ENCODE measurements around the gene RDH14. TPM values are rescaled to one million over a fixed set of nuclear protein-coding genes. Genes with fewer than 3 reads are reported as not detected.

RDH14 gene
- total RNA-seq, 1 experiment from 2014 or later: 30.9 TPM

GRCh38 chr2:18527822-18528221 lies 32.6 kb downstream of the RDH14 start:
- DNase-seq (no peak), ATAC-seq (no peak)
- H3K27ac ChIP-seq (ENCODE audit: low read length): no peak overlapping the region
- no peak overlapping the region for H3K4me3 ChIP-seq (ENCODE audit: low read length)
- intact Hi-C loops (cut with micrococcal nuclease): no loop called here
- H3K9ac ChIP-seq (ENCODE audit: low read length): no peak overlapping the region
- ChIA-PET POLR2A (ENCODE audit: unreplicated experiment) (no interaction called here), CTCF (no interaction called here)
- no peak overlapping the region for H2AFZ ChIP-seq (ENCODE audit: low read length)
- no peaks in the 10 kb centered on the region for H4K20me1 ChIP-seq (ENCODE audit: low read length)
- no peaks in the 10 kb centered on the region for H3F3A ChIP-seq (ENCODE audit: low read length, unreplicated experiment)
- H3K9me3 ChIP-seq (ENCODE audit: low read length): no peaks in the 10 kb centered on the region
- H3K36me3 ChIP-seq (ENCODE audit: low read depth, low read length): no peaks in the 10 kb centered on the region
- no peaks in the 10 kb centered on the region for H3K9me2 ChIP-seq (replicated peaks; ENCODE audit: low read length)
- no peak overlapping the region for H3K4me2 ChIP-seq (ENCODE audit: low read length)
- peaks cover 3% of the 10 kb centered on the region; the same call in 1 of the 2 replicates for H3K4me1 ChIP-seq (ENCODE audit: insufficient read depth, low read length)
- H3K27me3 ChIP-seq (ENCODE audit: low read length): no peaks in the 10 kb centered on the region
- no peaks in the 10 kb centered on the region for H3K79me2 ChIP-seq (ENCODE audit: low read length)
- no TSS peak for BruUV-seq (replicated peaks)
- TF ChIP-seq CTCF (conservative IDR thresholded peaks at IDR 0.05; ENCODE audit: low read depth, low read length): no peak
- TF ChIP-seq EZH2 (IDR thresholded peaks at IDR 0.05; ENCODE audit: low read length, unreplicated experiment): no peak
- TF ChIP-seq EZH2phosphoT487 (IDR thresholded peaks at IDR 0.05; ENCODE audit: borderline replicate concordance, low read length): no peak

GRCh38 chr2:18527326-18527725 lies 33.1 kb downstream of the RDH14 start:
- Histone ChIP-seq H3K4me1 (ENCODE audit: insufficient read depth, low read length) (peaks cover 8% of the 10 kb centered on the region; the same call in 1 of the 2 replicates), H3K4me3 (ENCODE audit: low read length) (no peak overlapping the region), H3K79me2 (ENCODE audit: low read length) (no peaks in the 10 kb centered on the region), H3F3A (ENCODE audit: low read length, unreplicated experiment) (no peaks in the 10 kb centered on the region), H3K9me3 (ENCODE audit: low read length) (no peaks in the 10 kb centered on the region), H3K27me3 (ENCODE audit: low read length) (no peaks in the 10 kb centered on the region), H3K36me3 (ENCODE audit: low read depth, low read length) (no peaks in the 10 kb centered on the region), H2AFZ (ENCODE audit: low read length) (no peak overlapping the region), H3K9me2 (replicated peaks; ENCODE audit: low read length) (no peaks in the 10 kb centered on the region), H3K4me2 (ENCODE audit: low read length) (no peak overlapping the region), H3K27ac (ENCODE audit: low read length) (no peak overlapping the region), H3K9ac (ENCODE audit: low read length) (no peak overlapping the region), H4K20me1 (ENCODE audit: low read length) (no peaks in the 10 kb centered on the region)
- no peak for DNase-seq
- no peak for TF ChIP-seq EZH2 (IDR thresholded peaks at IDR 0.05; ENCODE audit: low read length, unreplicated experiment)
- CTCF ChIA-PET: no interaction called here
- POLR2A ChIA-PET (ENCODE audit: unreplicated experiment): no interaction called here
- intact Hi-C loops (cut with micrococcal nuclease): no loop called here
- BruUV-seq (replicated peaks): no TSS peak
- ATAC-seq: no peak

- no peaks in the 10 kb centered on the region for H3K79me2 ChIP-seq (ENCODE audit: low read length)
- no peak overlapping the region for H3K4me3 ChIP-seq (ENCODE audit: low read length)
- no peaks in the 10 kb centered on the region for H4K20me1 ChIP-seq (ENCODE audit: low read length)
- H3K9me3 ChIP-seq (ENCODE audit: low read length): no peaks in the 10 kb centered on the region
- ATAC-seq: no peak
- no peak overlapping the region for H3K27ac ChIP-seq (ENCODE audit: low read length)
- no peaks in the 10 kb centered on the region for H3K9me2 ChIP-seq (replicated peaks; ENCODE audit: low read length)
- no peaks in the 10 kb centered on the region for H3K36me3 ChIP-seq (ENCODE audit: low read depth, low read length)
- H3K4me2 ChIP-seq (ENCODE audit: low read length): no peak overlapping the region
- BruUV-seq (replicated peaks): no TSS peak
- ChIA-PET POLR2A (ENCODE audit: unreplicated experiment) (no interaction called here), CTCF (no interaction called here)
- no peak for TF ChIP-seq EZH2 (IDR thresholded peaks at IDR 0.05; ENCODE audit: low read length, unreplicated experiment)
- no peak for TF ChIP-seq EZH2phosphoT487 (IDR thresholded peaks at IDR 0.05; ENCODE audit: borderline replicate concordance, low read length)
- no peak for TF ChIP-seq CTCF (conservative IDR thresholded peaks at IDR 0.05; ENCODE audit: low read depth, low read length)
- intact Hi-C loops (cut with micrococcal nuclease): no loop called here
- H3K4me1 ChIP-seq (ENCODE audit: insufficient read depth, low read length): peaks cover 8% of the 10 kb centered on the region; the same call in 1 of the 2 replicates
- no peak overlapping the region for H2AFZ ChIP-seq (ENCODE audit: low read length)
- H3F3A ChIP-seq (ENCODE audit: low read length, unreplicated experiment): no peaks in the 10 kb centered on the region
- no peak for DNase-seq
- no peaks in the 10 kb centered on the region for H3K27me3 ChIP-seq (ENCODE audit: low read length)
- H3K9ac ChIP-seq (ENCODE audit: low read length): no peak overlapping the region
These were observed 34.0 kb downstream of the RDH14 start for GRCh38 chr2:18526429-18526828.

Measured in PC-3 (cell line).